Prostate gland (tissue), 2 donors: ENCODE data around the gene CLDN5. TPM values are rescaled to one million over a fixed set of nuclear protein-coding genes. Genes with fewer than 3 reads are reported as not detected.

Experiments
- DNase-seq: peaks from one replicate; pipeline ENCODE4 v3.0.0-alpha.2; 2019; ENCODE audit warnings: low spot score
- H3K27ac ChIP-seq, 2 donors: fragments of 200-600 bp; sonication (generic); 2 replicates each; pipeline ENCODE4 v1.5.1; 2017 to 2019
- H3K27me3 ChIP-seq: fragments of 200-600 bp; sonication (generic); replicated peaks from 2 replicates; pipeline ENCODE4 v1.5.1; 2019; ENCODE audit not compliant: insufficient read depth
- H3K36me3 ChIP-seq, 2 donors: fragments of 200-600 bp; sonication (generic); 1 replicate in 1 of 2; 2 replicates in 1 of 2; pipeline versions ENCODE4 v1.5.1 to v1.8.1; 2017 to 2019
- H3K4me1 ChIP-seq: fragments of 200-600 bp; sonication (generic); replicated peaks from 2 replicates; pipeline ENCODE4 v1.5.1; 2019
- H3K4me3 ChIP-seq, 2 donors: fragments of 200-600 bp; sonication (generic); 2 replicates each; pipeline ENCODE4 v1.5.1; 2017 to 2019
- H3K9me3 ChIP-seq: fragments of 200-600 bp; sonication (generic); 2 replicates; pipeline ENCODE4 v1.5.1; 2017
- POLR2A ChIP-seq: fragments of 450-650 bp; IDR thresholded peaks from one replicate; pipeline ENCODE4 v1.6.1; 2016; ENCODE audit warnings: antibody characterized with exemption, mild to moderate bottlenecking
- POLR2AphosphoS5 ChIP-seq: sonication (generic); formaldehyde crosslinking; IDR thresholded peaks from one replicate; pipeline ENCODE4 v1.6.1; 2017; ENCODE audit warnings: antibody characterized with exemption
- WGBS: methylation state at CpG from one replicate; pipeline ENCODE4 v1.1.5; 2018; 5-methylcytosine and 5-hydroxymethylcytosine counted together
- intact Hi-C: fragments of 100-400 bp; cut with DNase I; formaldehyde crosslinking; loops from one replicate; pipeline ENCODE4 v1.14.2; 2022
- total RNA-seq, 2 donors: library from RNA; depleted of rRNA; stranded (reverse); fragments of >200 nt; gene quantifications; one replicate each; pipeline ENCODE4 v1.1.0, GENCODE V29; 2016
- TF ChIP-seq, protein P1 (sequence below), 4 experiments: fragments of 200-600 bp in 2 of 4; fragments of 450-650 bp in 2 of 4; sonication (generic) in 2 of 4; IDR thresholded peaks; 1 replicate in 3 of 4; 2 replicates in 1 of 4; pipeline ENCODE4 v1.5.1; 2016 to 2019; ENCODE audit warnings: antibody characterized with exemption in 4 of 4, mild to moderate bottlenecking in 2 of 4, moderate library complexity in 2 of 4

Gene CLDN5
- total RNA-seq, 2 donors from 2014 or later, result 31.9 to 46.9 TPM

DNA sequence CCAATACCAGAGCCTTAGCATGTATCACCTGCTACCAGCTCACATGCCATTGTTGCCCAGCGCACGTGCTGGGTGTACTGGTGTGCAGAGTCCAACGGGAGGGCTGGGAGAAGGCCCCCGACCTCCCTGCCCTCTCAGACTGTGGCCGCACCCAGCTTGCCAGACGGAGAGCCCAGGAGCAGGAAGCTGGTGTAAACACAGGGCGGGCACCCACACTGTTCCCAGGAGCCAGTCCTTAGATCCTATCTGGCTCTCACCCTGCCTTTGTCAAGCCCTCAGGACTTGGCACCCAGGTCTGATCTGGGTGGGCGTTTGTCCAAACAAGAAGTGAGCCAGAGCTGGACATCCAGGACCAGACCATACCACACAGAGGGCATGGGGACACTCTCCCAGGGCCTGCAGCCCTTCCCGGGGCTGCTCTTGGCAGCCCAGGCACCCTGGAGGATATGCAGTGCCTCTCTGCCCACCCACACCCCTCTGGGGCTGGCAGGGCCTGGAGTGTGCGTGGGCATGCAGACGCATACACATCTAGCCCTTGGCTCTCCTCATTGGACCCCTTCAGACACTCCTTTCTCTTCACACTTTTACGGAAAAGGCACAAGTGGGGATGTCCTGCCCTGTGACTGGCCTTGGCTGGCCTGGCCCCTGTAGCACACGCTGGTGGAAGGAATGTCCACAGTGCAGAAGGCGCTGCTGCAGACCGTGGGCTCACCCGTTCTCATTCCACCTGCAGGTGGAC lies 19.9 kb upstream of the CLDN5 start:
- peak; percentile 31 for DNase-seq
- H3K4me3 ChIP-seq, result no peak overlapping the region
- H3K9me3 ChIP-seq, result no peaks in the 10 kb centered on the region
- peak overlapping the region in 1 of 2 donors; percentile 31 for H3K27ac ChIP-seq
- no peak for TF ChIP-seq POLR2A
- TF ChIP-seq, protein P1, sequence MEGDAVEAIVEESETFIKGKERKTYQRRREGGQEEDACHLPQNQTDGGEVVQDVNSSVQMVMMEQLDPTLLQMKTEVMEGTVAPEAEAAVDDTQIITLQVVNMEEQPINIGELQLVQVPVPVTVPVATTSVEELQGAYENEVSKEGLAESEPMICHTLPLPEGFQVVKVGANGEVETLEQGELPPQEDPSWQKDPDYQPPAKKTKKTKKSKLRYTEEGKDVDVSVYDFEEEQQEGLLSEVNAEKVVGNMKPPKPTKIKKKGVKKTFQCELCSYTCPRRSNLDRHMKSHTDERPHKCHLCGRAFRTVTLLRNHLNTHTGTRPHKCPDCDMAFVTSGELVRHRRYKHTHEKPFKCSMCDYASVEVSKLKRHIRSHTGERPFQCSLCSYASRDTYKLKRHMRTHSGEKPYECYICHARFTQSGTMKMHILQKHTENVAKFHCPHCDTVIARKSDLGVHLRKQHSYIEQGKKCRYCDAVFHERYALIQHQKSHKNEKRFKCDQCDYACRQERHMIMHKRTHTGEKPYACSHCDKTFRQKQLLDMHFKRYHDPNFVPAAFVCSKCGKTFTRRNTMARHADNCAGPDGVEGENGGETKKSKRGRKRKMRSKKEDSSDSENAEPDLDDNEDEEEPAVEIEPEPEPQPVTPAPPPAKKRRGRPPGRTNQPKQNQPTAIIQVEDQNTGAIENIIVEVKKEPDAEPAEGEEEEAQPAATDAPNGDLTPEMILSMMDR (IDR thresholded peaks at IDR 0.05), result no peak
- peak; percentile 17 for TF ChIP-seq POLR2AphosphoS5
- H3K4me1 ChIP-seq, result no peaks in the 10 kb centered on the region
- intact Hi-C loops, result no loop called here
- no peaks in the 10 kb centered on the region for H3K36me3 ChIP-seq
- H3K27me3 ChIP-seq, result no peaks in the 10 kb centered on the region
- 56% methylated on average over 15 of the region's 16 CpGs for WGBS

DNA sequence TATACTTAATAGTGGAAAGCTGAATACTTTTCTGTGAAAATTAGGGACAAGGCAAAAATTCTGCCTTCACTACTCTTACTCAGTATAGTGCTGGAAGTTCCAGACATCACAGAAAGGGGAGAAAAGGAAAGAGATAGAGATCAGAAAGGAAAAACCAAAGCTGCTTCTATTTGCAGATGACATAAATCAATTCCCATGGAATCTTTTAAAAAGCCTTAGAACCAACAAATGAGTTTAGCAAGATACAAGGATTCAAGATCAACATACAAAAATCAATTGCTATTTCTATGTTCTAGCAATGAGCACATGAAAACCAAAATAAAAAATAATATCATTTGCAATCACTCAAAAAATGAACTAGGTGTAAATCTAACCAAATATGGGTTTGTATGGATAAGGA lies 16.2 kb upstream of the CLDN5 start:
- no peaks in the 10 kb centered on the region for H3K27me3 ChIP-seq
- TF ChIP-seq POLR2A (no peak), POLR2AphosphoS5 (no peak)
- TF ChIP-seq, protein P1 (IDR thresholded peaks at IDR 0.05), result no peak
- H3K4me1 ChIP-seq, result no peaks in the 10 kb centered on the region
- intact Hi-C loops, result no loop called here
- no peak overlapping the region for H3K27ac ChIP-seq
- no peaks in the 10 kb centered on the region for H3K9me3 ChIP-seq
- no peaks in the 10 kb centered on the region for H3K36me3 ChIP-seq
- no peak for DNase-seq
- no peak overlapping the region for H3K4me3 ChIP-seq

DNA sequence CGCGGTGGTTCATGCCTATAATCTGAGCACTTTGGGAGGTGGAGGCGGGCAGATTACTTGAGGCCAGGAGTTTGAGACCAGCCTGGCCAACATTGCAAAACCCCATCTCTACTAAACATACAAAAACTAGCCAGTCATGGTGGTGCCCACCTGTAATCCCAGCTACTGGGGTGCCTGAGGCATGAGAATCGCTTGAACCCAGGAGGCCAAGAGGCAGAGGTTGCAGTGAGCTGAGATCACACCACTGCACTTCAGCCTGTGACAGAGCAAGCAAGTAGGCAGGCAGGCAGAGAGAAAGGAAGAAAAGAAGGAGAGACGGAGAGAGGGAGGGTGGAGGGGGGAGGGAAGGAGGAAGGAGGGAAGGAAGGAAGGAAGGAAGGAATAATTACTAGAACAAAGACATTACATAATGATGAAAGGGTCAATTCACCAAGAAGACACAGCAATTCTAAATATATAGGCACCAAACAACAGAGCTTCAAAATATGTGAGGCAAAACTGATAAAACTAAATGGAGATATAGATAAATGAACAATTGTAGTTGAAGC lies 13.8 kb upstream of the CLDN5 start:
- 88% methylated on average over 5 of the region's 5 CpGs for WGBS
- intact Hi-C loops, result no loop called here
- no peak for DNase-seq
- Histone ChIP-seq H3K9me3 (no peaks in the 10 kb centered on the region), H3K27ac (no peak overlapping the region), H3K27me3 (no peaks in the 10 kb centered on the region), H3K36me3 (no peaks in the 10 kb centered on the region), H3K4me1 (no peaks in the 10 kb centered on the region), H3K4me3 (no peak overlapping the region)
- TF ChIP-seq POLR2AphosphoS5 (no peak), POLR2A (no peak)
- TF ChIP-seq, protein P1 (IDR thresholded peaks at IDR 0.05), result no peak

DNA sequence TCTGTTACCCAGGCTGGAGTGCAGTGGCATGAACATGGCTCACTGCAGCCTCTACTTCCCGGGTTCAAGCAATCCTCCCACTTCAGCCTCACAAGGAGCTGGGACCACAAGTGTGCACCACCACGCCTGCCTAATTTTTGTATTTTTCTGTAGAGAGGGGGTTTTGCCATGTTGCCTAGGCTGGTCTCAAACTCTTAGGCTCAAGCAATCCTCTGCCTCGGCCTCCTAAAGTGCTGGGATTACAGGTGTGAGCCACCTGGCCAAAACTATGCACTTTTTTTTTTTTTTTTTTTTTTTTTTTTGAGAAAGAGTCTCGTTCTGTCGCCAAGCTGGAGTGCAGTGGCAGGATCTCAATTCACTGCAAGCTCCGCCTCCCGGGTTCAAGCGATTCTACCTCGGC lies 12.4 kb upstream of the CLDN5 start:
- Histone ChIP-seq H3K27ac (no peak overlapping the region), H3K4me1 (no peaks in the 10 kb centered on the region), H3K4me3 (no peak overlapping the region), H3K36me3 (no peaks in the 10 kb centered on the region), H3K27me3 (no peaks in the 10 kb centered on the region), H3K9me3 (no peaks in the 10 kb centered on the region)
- DNase-seq, result no peak
- 92% methylated on average over 9 of the region's 9 CpGs for WGBS
- TF ChIP-seq POLR2AphosphoS5 (no peak), POLR2A (no peak)
- TF ChIP-seq, protein P1 (IDR thresholded peaks at IDR 0.05), result no peak
- intact Hi-C loops, result no loop called here

DNA sequence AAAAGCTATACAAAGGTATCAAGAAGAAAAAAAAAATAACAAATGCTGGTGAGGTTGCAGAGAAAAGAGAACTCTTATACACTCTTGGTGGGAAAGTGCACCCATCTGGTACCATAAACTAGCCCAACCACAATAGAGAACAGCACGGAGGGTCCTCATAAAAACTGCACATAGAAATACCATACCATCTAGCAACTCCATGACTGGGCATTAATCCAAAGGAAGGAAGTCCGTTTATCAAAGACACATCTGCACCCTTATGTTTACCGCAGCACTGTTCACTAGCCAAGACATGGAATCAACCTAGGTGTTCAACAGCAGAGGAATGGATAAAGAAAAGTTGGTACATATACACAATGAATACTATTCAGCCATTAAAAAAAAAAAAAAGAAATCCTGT lies 10.8 kb upstream of the CLDN5 start:
- DNase-seq, result no peak
- TF ChIP-seq POLR2AphosphoS5, result peak; percentile 16
- TF ChIP-seq, protein P1 (IDR thresholded peaks at IDR 0.05), result no peak
- H3K4me1 ChIP-seq, result no peaks in the 10 kb centered on the region
- no peaks in the 10 kb centered on the region for H3K27me3 ChIP-seq
- no peaks in the 10 kb centered on the region for H3K36me3 ChIP-seq
- WGBS, result 2% methylated on average over 3 of the region's 3 CpGs
- no peak overlapping the region for H3K4me3 ChIP-seq
- intact Hi-C loops, result no loop called here
- no peaks in the 10 kb centered on the region for H3K9me3 ChIP-seq
- no peak overlapping the region for H3K27ac ChIP-seq
